SJSA1 (cell line): ENCODE results near the gene SLC12A4. TPM values are rescaled to one million over a fixed set of nuclear protein-coding genes. Genes with fewer than 3 reads are reported as not detected.
A peak's percentile ranks its signal among the peaks of the same experiment; 100 is the strongest.

Experiments used
- DNase-seq, 2 experiments: peaks; one replicate each; pipeline ENCODE4 v3.0.0-alpha.2; 2015 to 2020; ENCODE audit warnings: low spot score in 2 of 2, low read depth in 1 of 2
- H3K27ac ChIP-seq: fragments of 250-450 bp; sonication (Bioruptor Pico); 2 replicates; pipeline ENCODE4 v1.5.1; 2020; ENCODE audit warnings: mild to moderate bottlenecking, moderate library complexity
- H3K27me3 ChIP-seq: fragments of 250-450 bp; sonication (Bioruptor Pico); replicated peaks from 2 replicates; pipeline ENCODE4 v1.5.1; 2020; ENCODE audit warnings: mild to moderate bottlenecking, moderate library complexity
- H3K36me3 ChIP-seq: fragments of 250-450 bp; sonication (Bioruptor Pico); 2 replicates; pipeline ENCODE4 v1.5.1; 2020; ENCODE audit warnings: mild to moderate bottlenecking
- H3K4me1 ChIP-seq: fragments of 250-450 bp; sonication (Bioruptor Pico); replicated peaks from 2 replicates; pipeline ENCODE4 v1.6.1; 2021; ENCODE audit warnings: mild to moderate bottlenecking
- H3K4me3 ChIP-seq: fragments of 250-450 bp; sonication (Bioruptor Pico); 2 replicates; pipeline ENCODE4 v1.5.1; 2020; ENCODE audit warnings: mild to moderate bottlenecking
- H3K9me3 ChIP-seq: fragments of 250-450 bp; sonication (Bioruptor Pico); replicated peaks from 2 replicates; pipeline ENCODE4 v1.5.1; 2020; ENCODE audit warnings: mild to moderate bottlenecking
- total RNA-seq: library from RNA; depleted of rRNA; stranded (reverse); fragments of >200 nt; shearing (Covaris generic); gene quantifications from 2 replicates; pipeline ENCODE4 v1.2.3, GENCODE V29; 2014

SLC12A4 gene
- total RNA-seq, 1 experiment from 2014 or later: 62.9 TPM

DNA sequence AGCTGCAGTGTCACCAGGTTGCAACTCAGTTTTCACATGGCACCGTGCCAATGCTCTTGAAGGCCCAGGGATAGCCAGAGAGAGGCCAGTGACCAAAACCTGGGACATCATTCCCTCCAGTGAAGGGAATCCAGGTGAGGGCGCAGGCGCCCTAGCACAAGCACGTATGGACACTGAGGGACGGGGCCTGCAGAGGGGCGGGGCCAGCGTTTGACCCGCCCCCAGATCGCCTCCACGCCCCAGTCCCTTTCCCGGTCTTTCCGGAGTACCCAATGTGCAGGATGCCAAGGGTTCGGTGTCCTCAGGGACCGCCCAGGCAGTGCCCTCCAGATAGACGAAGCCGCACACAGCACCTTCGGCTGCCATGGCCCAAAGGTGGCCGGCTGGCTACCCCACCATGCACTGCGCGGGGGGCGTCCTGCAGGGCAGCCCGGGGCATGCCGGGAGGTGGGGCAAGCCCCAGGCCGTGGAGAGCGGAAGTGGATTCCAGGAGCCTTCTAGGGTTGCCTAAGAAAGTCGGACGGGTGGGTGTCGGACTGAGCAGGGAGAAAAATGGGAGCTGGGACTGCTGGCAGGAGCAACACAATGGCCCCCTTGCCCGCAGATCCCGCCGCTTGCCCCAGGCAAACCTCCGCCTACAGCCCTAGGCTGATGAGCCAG, 4.6 kb downstream of the SLC12A4 start:
- H3K27ac ChIP-seq: no peak overlapping the region
- no peaks in the 10 kb centered on the region for H3K27me3 ChIP-seq
- peaks cover 42% of the 10 kb centered on the region for H3K4me1 ChIP-seq
- no peak for DNase-seq
- H3K9me3 ChIP-seq: peaks cover 4% of the 10 kb centered on the region
- H3K4me3 ChIP-seq: no peak overlapping the region
- peaks cover 95% of the 10 kb centered on the region for H3K36me3 ChIP-seq

DNA sequence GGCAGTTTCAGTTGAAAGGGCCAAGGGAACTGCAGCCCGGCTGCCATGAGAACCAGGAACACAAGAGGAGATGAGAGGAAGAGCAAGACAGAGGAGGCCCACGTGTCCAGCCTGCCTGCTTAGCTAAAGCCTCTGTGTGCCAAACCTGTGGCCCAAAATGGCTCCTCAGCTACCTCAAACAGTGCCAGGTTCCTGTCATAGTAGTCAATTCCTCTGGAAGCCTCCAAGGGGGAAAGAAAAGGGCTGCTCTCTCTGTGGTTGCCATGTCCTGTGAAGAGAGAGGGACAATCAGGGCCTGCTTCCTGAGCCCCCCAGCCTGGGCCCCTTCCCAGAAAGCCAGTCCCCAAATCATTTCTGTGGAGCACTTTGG, 5.2 kb downstream of the SLC12A4 start:
- H3K9me3 ChIP-seq: peaks cover 3% of the 10 kb centered on the region
- H3K27me3 ChIP-seq: no peaks in the 10 kb centered on the region
- no peak overlapping the region for H3K4me3 ChIP-seq
- H3K4me1 ChIP-seq: peaks cover 42% of the 10 kb centered on the region
- DNase-seq: no peak
- no peak overlapping the region for H3K27ac ChIP-seq
- H3K36me3 ChIP-seq: peaks cover 99% of the 10 kb centered on the region

DNA sequence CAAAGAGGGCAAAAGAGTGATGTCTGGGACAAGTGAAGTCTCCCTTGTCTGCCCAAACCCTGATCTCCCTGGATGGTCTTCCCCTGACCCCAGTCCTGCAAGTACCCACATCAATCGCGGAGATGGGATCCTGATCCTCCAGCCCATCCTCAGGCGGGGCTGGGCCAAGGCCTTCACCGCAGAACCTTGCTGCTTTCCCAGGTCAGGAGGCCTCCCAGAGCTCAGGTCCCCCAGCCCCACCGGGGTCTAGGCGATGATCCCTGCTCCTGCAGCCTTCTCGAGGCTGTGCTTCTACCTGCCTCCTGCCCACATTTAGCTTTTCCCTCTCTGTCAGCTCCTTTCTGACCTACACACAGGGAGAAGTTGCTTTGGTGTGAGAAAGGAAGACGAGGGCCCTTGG, 6.3 kb downstream of the SLC12A4 start:
- DNase-seq: no peak
- Histone ChIP-seq H3K36me3 (peaks cover 99% of the 10 kb centered on the region), H3K4me1 (peaks cover 40% of the 10 kb centered on the region), H3K27me3 (no peaks in the 10 kb centered on the region), H3K9me3 (no peaks in the 10 kb centered on the region; the same call in 1 of the 2 replicates), H3K27ac (no peak overlapping the region), H3K4me3 (no peak overlapping the region)

DNA sequence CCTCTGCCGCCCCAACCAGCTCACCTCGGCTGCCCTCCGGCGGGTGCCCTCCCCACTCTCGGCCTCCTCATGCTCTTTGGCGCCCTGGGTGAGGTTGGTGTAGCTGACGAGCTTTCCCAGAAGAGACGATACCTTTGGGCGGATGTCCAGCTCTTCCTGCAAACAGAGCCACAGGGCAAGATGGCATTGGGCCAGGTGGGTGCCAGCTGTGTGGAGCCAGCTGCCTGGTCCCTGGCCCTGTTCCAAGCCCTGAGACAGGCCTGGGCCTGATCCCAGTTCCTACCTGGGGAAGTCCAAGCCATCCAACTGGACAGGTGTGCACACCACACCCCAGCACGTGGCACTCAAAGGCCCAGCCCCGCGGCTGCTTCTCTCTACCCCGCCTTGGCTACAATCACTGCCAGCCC, 6.9 kb downstream of the SLC12A4 start:
- Histone ChIP-seq H3K27ac (no peak overlapping the region), H3K4me1 (peaks cover 34% of the 10 kb centered on the region), H3K36me3 (peaks cover 97% of the 10 kb centered on the region), H3K9me3 (no peaks in the 10 kb centered on the region; the same call in 1 of the 2 replicates), H3K4me3 (no peak overlapping the region), H3K27me3 (no peaks in the 10 kb centered on the region)
- DNase-seq: no peak

DNA sequence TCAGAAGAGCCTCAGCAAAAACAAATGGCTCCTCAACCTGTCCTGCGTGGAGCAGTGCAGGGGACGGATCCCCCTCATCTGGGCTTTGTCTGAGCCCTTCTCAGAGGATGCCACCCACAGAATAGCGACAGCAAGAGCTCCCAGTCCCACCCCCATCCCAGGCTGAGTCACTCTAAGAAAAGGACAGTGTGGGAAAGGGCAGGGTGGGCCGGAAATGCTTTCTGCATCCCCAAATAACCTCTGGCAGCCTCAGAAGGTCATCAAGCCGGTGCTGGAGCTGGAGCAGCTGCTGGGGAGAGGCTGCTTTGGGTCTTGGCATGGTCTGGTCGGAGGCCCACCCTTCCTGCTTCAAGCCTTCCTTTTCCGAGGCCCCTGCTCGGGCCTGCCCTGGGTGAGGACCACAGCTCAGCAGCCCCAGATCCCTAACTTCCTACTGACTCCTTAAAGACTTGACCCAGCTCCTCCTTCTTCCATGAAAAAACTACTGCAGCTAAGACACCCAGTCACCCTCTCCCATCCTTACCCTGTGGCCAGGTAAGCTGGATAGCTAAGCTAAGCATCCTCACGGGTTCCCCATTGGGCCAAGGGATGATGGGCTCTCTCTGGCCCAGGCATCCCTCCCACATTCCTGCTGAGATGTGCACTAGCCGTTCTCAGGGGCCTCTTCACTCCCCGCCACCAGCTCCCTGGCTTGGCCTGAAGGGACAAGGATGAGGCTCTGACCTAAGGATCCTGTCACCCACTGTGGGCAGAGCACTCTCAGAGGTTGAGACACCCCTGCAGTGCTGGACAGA, 8.7 kb downstream of the SLC12A4 start:
- no peaks in the 10 kb centered on the region for H3K9me3 ChIP-seq
- no peaks in the 10 kb centered on the region for H3K27me3 ChIP-seq
- H3K4me1 ChIP-seq: peaks cover 23% of the 10 kb centered on the region
- H3K27ac ChIP-seq: peak overlapping the region; percentile 72
- peaks cover 97% of the 10 kb centered on the region for H3K36me3 ChIP-seq
- DNase-seq: peak; percentile 91 to 93
- H3K4me3 ChIP-seq: no peak overlapping the region

DNA sequence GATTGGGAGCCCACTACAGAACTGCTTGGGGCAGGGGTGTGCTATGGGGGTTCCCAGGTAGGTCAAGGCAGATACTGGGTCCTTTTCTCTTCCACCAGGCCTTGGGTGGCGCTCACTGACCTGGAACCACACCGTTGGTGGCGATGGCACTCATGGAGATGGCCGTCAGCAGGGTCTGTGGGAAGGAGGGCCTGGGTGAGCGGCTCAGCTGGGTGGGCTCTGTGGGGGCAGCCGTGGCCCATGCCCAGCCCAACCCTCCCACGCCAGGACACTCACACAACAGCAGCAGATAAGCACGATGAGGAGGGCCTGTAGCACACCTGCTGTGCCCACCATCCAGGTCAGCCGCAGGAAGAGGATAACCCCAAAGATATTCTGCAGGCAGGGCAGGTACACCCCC, 10.8 kb downstream of the SLC12A4 start:
- Histone ChIP-seq H3K36me3 (peaks cover 97% of the 10 kb centered on the region), H3K27me3 (no peaks in the 10 kb centered on the region), H3K4me1 (peaks cover 23% of the 10 kb centered on the region), H3K9me3 (no peaks in the 10 kb centered on the region), H3K4me3 (no peak overlapping the region), H3K27ac (no peak overlapping the region)
- DNase-seq: no peak

DNA sequence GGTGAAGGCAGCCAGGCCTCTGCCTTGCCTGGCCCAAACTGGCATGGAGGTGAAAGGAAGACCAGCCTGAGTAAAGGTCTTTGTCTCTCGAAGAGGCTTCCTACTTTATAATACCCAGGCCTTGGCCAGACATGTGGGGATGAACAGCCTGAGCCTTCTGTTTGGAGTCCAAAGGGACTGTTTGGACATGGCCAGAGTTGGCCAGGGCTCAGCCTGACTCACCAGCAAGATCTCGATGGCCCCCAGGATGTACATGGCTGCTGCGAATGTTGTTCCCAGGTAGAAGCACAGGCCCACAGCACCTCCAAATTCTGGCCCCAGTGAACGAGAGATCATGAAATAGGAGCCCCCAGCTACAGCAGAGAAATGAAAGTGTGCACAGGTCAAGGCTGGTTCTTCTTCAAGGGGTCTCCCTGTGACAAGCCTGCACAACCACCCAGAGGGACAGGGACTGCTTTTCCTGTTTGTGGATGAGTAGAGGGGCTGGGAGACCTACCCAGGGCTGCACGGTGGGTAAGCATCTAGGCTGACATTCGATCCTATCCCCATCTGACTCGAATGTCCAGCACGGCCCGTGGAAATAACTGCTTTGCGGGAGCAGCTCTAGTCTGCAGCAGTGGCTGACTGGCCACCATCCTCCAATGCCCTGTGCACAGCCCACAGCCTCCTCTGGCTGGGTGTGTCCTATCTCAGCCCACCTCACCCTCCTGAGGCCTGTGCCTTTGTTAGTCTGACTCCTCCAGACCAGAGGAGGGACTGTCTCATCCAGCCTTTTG, 13.8 kb downstream of the SLC12A4 start:
- Histone ChIP-seq H3K4me1 (peaks cover 11% of the 10 kb centered on the region), H3K36me3 (peaks cover 97% of the 10 kb centered on the region), H3K27me3 (no peaks in the 10 kb centered on the region), H3K27ac (no peak overlapping the region), H3K9me3 (no peaks in the 10 kb centered on the region), H3K4me3 (no peak overlapping the region)
- no peak for DNase-seq

DNA sequence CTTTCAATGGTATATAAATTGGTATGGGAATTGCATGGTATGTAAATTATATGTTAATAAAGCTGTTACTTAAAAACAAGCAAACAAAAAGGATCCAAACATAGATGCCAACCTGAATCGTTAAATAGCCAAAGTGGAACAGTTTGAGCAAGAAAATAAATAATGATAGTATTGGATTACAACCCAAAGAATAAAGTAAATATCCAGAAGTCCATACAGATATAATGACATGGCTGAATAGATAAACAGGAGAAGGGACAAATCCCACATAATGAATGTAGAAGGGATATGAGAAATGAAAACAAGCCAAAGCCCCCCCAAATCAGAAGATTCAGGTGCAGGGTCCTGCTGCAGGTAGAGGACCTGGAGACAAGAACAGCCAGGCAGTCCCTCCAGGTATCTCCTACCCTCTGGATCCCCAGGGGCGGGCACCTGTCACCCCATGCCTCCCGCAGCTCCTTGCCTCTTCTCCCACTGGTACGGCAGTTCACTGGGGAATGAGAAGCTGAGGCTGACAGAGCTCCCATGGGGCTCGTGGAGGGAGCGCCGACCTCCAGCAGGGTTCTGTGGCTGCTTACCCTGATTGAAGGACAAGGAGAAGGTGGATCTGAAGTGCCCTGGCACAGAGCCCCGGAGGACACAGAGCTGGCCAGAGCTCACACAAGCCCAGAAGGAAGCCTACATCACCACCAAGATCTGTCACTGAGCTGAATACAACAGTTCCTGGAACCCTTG, 14.6 kb downstream of the SLC12A4 start:
- Histone ChIP-seq H3K27me3 (no peaks in the 10 kb centered on the region), H3K9me3 (no peaks in the 10 kb centered on the region), H3K36me3 (peaks cover 99% of the 10 kb centered on the region), H3K4me1 (peaks cover 3% of the 10 kb centered on the region), H3K4me3 (no peak overlapping the region), H3K27ac (no peak overlapping the region)
- no peak for DNase-seq

DNA sequence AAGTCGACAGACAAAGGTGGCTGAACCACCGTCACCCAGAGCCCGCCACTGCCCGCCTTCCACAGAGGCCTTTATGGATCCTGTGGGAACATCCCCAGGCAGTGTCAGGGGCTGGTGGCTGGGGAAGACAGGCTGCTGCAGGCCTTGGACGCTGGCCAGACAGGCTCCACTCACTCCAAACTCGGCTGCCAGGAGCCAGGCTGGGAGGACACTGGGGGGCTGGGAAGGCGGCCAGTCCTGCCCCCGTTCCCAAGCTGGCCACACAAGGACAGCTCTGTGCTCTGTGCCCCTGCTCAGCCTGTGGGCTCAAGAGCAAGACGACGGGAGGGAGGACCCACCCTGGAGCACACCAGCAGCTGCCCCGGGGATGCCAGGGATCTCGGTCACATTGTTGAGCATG, 17.0 kb downstream of the SLC12A4 start:
- no peaks in the 10 kb centered on the region for H3K4me1 ChIP-seq
- H3K27me3 ChIP-seq: no peaks in the 10 kb centered on the region
- DNase-seq: no peak
- no peak overlapping the region for H3K4me3 ChIP-seq
- no peaks in the 10 kb centered on the region for H3K9me3 ChIP-seq
- peaks cover 100% of the 10 kb centered on the region for H3K36me3 ChIP-seq
- H3K27ac ChIP-seq: no peak overlapping the region

DNA sequence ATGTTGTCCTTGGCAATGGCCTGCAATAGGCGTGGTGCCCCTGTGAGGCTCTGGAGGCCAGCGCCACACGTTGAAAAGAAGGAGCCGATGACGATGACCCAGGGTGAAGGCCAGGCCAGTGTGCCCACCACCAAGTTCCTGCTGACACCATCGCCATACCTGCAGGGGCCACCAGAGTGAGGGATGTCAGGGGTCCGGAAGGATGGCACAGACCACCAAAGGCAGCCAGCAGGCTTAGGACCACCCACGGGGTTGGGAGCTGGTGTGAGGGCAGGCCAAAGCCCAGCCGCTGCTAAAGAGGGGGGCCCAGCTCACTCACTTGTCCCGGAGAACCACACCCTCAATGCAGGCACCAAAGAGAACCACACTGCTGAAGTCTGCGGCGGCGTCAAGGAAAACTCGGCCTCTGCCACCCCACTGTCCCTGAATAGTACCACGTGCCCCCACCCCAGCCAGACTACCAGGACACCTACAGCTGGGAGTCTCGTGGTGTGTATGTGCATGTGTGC, 18.0 kb downstream of the SLC12A4 start:
- Histone ChIP-seq H3K36me3 (peaks cover 100% of the 10 kb centered on the region), H3K4me1 (no peaks in the 10 kb centered on the region), H3K27me3 (no peaks in the 10 kb centered on the region), H3K9me3 (no peaks in the 10 kb centered on the region), H3K27ac (no peak overlapping the region), H3K4me3 (no peak overlapping the region)
- no peak for DNase-seq

DNA sequence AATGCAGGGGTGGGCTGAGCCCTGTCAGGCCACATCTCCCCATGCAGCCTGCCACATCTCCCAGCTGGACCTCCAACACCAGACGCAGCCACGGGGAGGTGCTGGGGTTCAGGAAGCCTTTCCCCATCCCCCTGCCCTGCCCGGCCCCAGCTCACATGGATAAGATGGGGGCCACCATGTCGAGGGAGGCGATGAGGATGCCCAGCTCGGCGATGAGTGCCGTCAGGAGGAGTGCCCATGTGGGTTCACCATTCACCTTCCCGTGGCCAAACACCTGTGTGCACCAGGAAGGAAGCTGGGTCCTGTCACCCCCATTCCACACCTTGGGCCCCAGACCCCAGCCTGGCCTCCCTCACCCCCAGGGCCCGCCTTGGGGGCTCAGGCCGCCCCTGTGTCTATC, 18.8 kb downstream of the SLC12A4 start:
- Histone ChIP-seq H3K4me3 (no peak overlapping the region), H3K36me3 (peaks cover 100% of the 10 kb centered on the region), H3K27ac (no peak overlapping the region), H3K4me1 (no peaks in the 10 kb centered on the region), H3K27me3 (no peaks in the 10 kb centered on the region), H3K9me3 (no peaks in the 10 kb centered on the region)
- no peak for DNase-seq

DNA sequence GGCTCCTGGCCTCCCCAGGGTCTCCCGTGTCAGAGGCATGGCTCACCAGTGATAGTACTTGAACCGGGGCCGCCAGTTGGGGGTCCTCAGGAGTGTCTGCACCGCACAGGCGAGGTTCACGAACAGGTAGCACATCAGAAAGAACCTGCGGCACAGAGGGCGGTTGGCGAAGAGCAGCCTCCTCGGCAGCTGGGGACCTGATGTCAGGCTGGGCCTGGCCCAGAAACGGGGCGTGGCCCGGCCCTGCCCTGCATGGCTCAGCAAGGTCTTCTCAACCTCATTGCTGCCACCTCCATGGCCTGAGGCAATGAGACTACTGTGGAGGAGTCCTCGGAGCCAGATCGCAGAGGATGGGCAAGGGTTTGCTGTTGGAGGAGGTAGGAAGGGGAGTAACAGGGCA, 20.4 kb downstream of the SLC12A4 start:
- Histone ChIP-seq H3K36me3 (peaks cover 100% of the 10 kb centered on the region), H3K27ac (no peak overlapping the region), H3K4me1 (no peaks in the 10 kb centered on the region), H3K27me3 (no peaks in the 10 kb centered on the region), H3K9me3 (no peaks in the 10 kb centered on the region), H3K4me3 (no peak overlapping the region)
- DNase-seq: no peak

DNA sequence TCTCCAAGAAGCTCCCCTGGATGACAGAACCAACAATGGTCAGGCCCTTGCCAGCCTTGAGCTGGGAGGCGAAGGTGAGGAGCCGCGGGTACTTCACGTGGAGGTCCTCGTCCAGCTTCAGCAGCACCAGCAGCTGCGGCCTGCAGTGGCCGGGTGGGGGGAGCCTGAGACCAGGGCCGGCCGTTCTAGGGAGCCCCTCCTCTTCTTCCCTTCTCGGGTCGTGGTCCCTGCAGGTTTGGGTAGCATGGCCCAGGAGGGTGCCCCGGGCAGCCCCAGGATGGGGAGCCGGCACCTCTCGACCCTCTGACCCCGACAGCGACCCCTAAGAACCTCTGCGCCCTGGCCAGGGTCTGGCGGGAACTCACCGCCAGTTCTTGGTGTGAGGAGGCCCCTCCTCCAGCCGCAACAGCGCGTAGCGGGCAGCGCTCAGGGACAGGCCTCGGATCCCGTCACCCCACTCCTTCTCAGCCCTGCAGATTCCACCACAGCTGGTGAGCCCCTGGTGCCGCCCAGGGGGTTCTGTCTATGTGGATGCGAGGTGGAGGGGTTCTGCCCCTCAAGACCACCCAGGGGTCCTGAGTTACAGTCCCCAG, 21.4 kb downstream of the SLC12A4 start:
- Histone ChIP-seq H3K4me3 (no peak overlapping the region), H3K36me3 (peaks cover 100% of the 10 kb centered on the region), H3K27me3 (no peaks in the 10 kb centered on the region), H3K4me1 (no peaks in the 10 kb centered on the region), H3K9me3 (no peaks in the 10 kb centered on the region), H3K27ac (no peak overlapping the region)
- DNase-seq: no peak
